Calu3 (cell line): ENCODE results near the gene TBC1D10A. TPM values are rescaled to one million over a fixed set of nuclear protein-coding genes. Genes with fewer than 3 reads are reported as not detected.

Experiments
- BruUV-seq: library from RNA; stranded (reverse); fragments of 400-500 nt; replicated peaks from 2 replicates; lab custom pipeline; 2021; lab: Mats Ljungman, UMichigan
- CTCF ChIA-PET: fragments of 300-600 bp; sonication (Branson Sonifier 250); formaldehyde crosslinking; loops from one replicate; lab custom pipeline; 2022; ENCODE audit warnings: antibody characterized with exemption; lab: Charles Lee
- DNase-seq: peaks from one replicate; pipeline ENCODE4 v3.0.0; 2022
- H3K27ac Mint-ChIP-seq: one replicate; pipeline ENCODE4 v1.8.0; 2022; ENCODE audit warnings: mixed read lengths; ENCODE audit not compliant: unreplicated experiment
- H3K27me3 Mint-ChIP-seq: one replicate; pipeline ENCODE4 v1.8.0; 2022; ENCODE audit warnings: mixed read lengths; ENCODE audit not compliant: unreplicated experiment
- H3K36me3 Mint-ChIP-seq: one replicate; pipeline ENCODE4 v1.8.0; 2022; ENCODE audit warnings: mild to moderate bottlenecking, moderate library complexity, mixed read lengths; ENCODE audit not compliant: insufficient read depth, unreplicated experiment
- H3K4me1 Mint-ChIP-seq: one replicate; pipeline ENCODE4 v1.8.0; 2022; ENCODE audit warnings: mild to moderate bottlenecking, low read depth, mixed read lengths; ENCODE audit not compliant: unreplicated experiment
- H3K4me3 Mint-ChIP-seq: one replicate; pipeline ENCODE4 v1.8.0; 2022; ENCODE audit warnings: mild to moderate bottlenecking, low read depth, moderate library complexity, mixed read lengths; ENCODE audit not compliant: unreplicated experiment
- H3K9me3 Mint-ChIP-seq: one replicate; pipeline ENCODE4 v1.8.0; 2022; ENCODE audit warnings: low read depth, mixed read lengths; ENCODE audit not compliant: unreplicated experiment
- intact Hi-C: fragments of 100-400 bp; cut with micrococcal nuclease; formaldehyde crosslinking; loops from one replicate; pipeline ENCODE4 v1.10.0; 2022; ENCODE audit not compliant: unreplicated experiment
- total RNA-seq: library from RNA; stranded (reverse); gene quantifications from 2 replicates; pipeline ENCODE4 v1.2.3, GENCODE V29; 2022
- TF ChIP-seq, protein P1 (sequence below): fragments of 200-600 bp; IDR thresholded peaks from one replicate; pipeline ENCODE4 v1.8.0; 2022; ENCODE audit warnings: antibody characterized with exemption; ENCODE audit not compliant: unreplicated experiment

The TBC1D10A gene
- total RNA-seq, 1 experiment from 2014 or later, result 24.5 TPM

DNA sequence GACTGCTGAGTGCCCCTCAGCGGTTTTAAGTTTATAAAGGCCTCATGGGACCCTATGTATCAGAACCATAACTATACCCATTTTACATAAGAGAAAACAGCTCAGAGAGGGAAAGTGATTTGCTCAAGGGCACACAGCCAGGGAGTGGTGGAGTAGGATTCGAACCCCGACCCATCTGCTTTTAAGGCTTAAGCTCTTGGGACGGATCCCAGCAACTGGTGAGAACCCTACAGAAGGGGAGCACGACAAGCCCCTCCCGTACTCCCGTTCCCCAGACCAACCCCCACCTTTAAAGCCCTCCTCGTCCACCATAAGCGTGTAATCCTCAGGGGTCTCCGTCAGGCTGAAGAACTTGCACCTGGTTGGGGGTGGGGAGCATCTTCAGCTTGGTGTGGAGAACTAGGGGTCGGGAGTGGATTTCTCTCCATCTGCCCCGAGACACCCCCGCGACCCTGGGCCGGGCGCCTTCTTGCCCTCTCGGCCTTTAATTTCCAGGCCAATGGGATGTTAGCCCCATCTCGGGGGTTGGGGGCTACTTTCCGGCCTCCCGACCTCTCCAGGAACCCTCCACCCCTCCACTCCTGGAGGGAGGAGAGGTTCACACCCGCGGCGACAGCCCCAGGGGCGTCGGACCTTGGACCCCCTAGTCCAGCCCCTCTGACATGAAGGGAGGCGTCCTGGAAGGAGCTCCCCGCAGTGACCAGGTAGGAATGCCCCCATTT, 38.2 kb downstream of the TBC1D10A start:
- intact Hi-C loops, result loop anchor here (1.0 kb wide), 1 partner anchor 39 kb away; no protein-coding TSS in a partner anchor
- Mint-ChIP-seq H3K4me1 (peaks cover 10% of the 10 kb centered on the region), H3K27ac (peak overlapping the region; percentile 52), H3K4me3 (peak overlapping the region; percentile 77), H3K36me3 (peaks cover 73% of the 10 kb centered on the region), H3K27me3 (no peaks in the 10 kb centered on the region), H3K9me3 (no peaks in the 10 kb centered on the region)
- TSS peak; percentile 26 for BruUV-seq
- no peak for DNase-seq
- TF ChIP-seq, protein P1, sequence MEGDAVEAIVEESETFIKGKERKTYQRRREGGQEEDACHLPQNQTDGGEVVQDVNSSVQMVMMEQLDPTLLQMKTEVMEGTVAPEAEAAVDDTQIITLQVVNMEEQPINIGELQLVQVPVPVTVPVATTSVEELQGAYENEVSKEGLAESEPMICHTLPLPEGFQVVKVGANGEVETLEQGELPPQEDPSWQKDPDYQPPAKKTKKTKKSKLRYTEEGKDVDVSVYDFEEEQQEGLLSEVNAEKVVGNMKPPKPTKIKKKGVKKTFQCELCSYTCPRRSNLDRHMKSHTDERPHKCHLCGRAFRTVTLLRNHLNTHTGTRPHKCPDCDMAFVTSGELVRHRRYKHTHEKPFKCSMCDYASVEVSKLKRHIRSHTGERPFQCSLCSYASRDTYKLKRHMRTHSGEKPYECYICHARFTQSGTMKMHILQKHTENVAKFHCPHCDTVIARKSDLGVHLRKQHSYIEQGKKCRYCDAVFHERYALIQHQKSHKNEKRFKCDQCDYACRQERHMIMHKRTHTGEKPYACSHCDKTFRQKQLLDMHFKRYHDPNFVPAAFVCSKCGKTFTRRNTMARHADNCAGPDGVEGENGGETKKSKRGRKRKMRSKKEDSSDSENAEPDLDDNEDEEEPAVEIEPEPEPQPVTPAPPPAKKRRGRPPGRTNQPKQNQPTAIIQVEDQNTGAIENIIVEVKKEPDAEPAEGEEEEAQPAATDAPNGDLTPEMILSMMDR, result no peak
- CTCF ChIA-PET, result interaction anchor here (0.6 to 3.5 kb wide), 28 partner anchors 10 to 319 kb away, joined by 3 to 65 read pairs (median 4); partner anchors contain the start of genes CCDC157, MTFP1, OSM and RNF215

DNA sequence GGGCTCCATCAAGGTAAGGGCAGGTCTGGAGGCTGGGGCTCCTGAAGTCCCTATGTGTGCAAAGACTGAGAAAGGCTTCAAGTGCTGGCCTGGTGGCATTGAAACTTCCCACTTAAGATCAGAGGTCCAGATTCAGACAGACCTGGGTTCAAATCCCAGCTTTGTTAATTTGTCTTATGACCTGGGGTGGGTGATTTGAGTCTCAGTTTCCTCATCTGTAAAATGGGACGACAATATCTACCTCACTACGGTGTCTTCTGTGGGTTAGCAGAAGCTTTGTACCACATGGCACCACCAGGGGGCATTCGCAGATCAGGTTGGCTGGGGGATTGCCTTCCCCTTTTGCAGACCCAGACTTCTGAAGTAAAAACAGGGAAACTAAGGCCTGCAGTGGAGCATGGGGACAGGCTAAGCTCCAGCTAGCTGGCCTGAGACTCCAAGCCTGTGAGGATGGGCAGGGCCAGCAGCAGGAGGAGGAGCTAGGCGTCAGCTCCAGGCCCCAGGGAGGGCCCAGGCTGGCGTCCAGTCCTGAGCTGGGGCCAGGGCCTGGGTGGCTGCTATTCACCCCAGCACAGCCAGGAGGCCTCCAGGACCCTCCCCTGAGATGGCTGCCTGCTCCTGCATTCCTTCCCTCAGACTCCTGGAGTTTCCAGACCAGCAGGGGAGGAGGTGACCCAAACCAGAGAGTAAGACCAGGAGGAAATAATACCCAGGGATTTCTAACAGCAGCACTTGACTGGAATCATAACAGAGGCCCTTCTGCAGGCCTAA, 38.9 kb downstream of the TBC1D10A start:
- H3K4me1 Mint-ChIP-seq, result peaks cover 10% of the 10 kb centered on the region
- CTCF ChIA-PET, result interaction anchor here (0.6 to 3.5 kb wide), 31 partner anchors 10 to 319 kb away, joined by 3 to 65 read pairs (median 4); partner anchors contain the start of genes CCDC157, MTFP1, OSM and RNF215
- peak overlapping the region; percentile 52 for H3K27ac Mint-ChIP-seq
- H3K9me3 Mint-ChIP-seq, result no peaks in the 10 kb centered on the region
- H3K36me3 Mint-ChIP-seq, result peaks cover 69% of the 10 kb centered on the region
- DNase-seq, result peak; percentile 87
- intact Hi-C loops, result no loop called here
- no peaks in the 10 kb centered on the region for H3K27me3 Mint-ChIP-seq
- TF ChIP-seq, protein P1, result peak; percentile 80
- H3K4me3 Mint-ChIP-seq, result peak overlapping the region; percentile 77
- no TSS peak for BruUV-seq

DNA sequence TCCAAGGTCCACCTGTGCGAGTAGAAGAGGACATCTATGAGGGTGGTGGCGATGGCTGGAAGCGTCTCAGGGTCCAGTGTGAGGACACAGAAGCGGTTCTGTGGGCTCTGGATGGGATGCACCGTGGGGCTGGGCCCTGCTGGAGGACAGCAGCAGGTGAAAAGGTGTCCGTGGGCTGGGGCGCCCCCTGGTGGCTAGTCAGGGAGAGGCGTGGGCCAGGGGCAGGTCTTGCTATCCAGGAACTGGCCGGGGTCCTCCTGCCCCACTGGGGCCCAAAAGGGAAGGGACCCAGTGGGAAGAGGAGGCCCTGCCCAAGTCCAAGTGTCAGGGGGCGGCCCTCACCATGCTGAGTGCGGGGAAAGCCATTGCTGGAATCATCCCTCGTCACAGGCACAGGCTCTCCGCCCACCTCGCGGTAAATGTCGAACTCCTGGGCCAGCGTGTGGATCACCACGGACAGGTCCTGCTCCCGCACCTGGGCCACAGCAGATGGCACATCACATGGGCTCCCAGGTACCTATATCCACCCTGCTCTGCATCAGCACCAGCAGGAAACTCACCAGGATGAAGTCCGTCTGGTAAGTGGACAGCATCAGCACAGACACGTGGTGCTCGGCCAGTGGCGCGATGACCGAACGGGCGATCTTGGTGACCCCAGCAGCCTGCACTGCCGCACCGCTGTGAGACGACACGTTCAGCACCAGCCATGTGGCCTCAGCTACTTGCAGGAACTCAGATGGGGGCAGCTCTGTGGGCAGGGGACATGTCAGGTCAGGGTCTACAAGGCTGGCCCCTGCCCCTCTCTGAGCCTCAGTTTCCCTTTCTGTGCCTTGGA, 39.7 kb downstream of the TBC1D10A start:
- H3K4me1 Mint-ChIP-seq, result peaks cover 10% of the 10 kb centered on the region
- intact Hi-C loops, result loop anchor here (1.0 kb wide), 1 partner anchor 24 kb away; no protein-coding TSS in a partner anchor
- no peaks in the 10 kb centered on the region for H3K27me3 Mint-ChIP-seq
- TF ChIP-seq, protein P1, result peak; percentile 98
- H3K9me3 Mint-ChIP-seq, result no peaks in the 10 kb centered on the region
- CTCF ChIA-PET, result interaction anchor here (0.6 to 3.5 kb wide), 16 partner anchors 11 to 198 kb away, joined by 3 to 65 read pairs (median 4); partner anchors contain the start of genes CCDC157, RNF215, SF3A1 and TBC1D10A
- no peak overlapping the region for H3K4me3 Mint-ChIP-seq
- peaks cover 67% of the 10 kb centered on the region for H3K36me3 Mint-ChIP-seq
- no TSS peak for BruUV-seq
- peak; percentile 91 for DNase-seq
- H3K27ac Mint-ChIP-seq, result no peak overlapping the region
